KMS-11 (cell line): ENCODE data around the gene FLNB.

Experiments used
- H2AFZ ChIP-seq: fragments of 200-600 bp; sonication (generic); 2 replicates; pipeline ENCODE4 v1.6.1; 2016; ENCODE audit warnings: antibody characterized with exemption, mixed run types, low read depth
- H3K27ac ChIP-seq: fragments of 200-600 bp; sonication (generic); 2 replicates; pipeline ENCODE4 v1.6.1; 2016; ENCODE audit warnings: mild to moderate bottlenecking, mixed run types
- H3K27me3 ChIP-seq: fragments of 200-600 bp; sonication (generic); 2 replicates; pipeline ENCODE4 v1.6.1; 2017; ENCODE audit warnings: mild to moderate bottlenecking, low read depth, mixed run types, moderate library complexity; ENCODE audit not compliant: insufficient read depth
- H3K36me3 ChIP-seq: fragments of 200-600 bp; sonication (generic); 2 replicates; pipeline ENCODE4 v1.6.1; 2017; ENCODE audit warnings: mild to moderate bottlenecking, mixed run types; ENCODE audit not compliant: insufficient read depth
- H3K4me1 ChIP-seq: fragments of 200-600 bp; sonication (generic); 2 replicates; pipeline ENCODE4 v1.6.1; 2016; ENCODE audit warnings: mild to moderate bottlenecking, low read depth, mixed run types; ENCODE audit not compliant: poor library complexity, severe bottlenecking
- H3K4me2 ChIP-seq: fragments of 200-600 bp; sonication (generic); 2 replicates; pipeline ENCODE4 v1.7.0; 2016; ENCODE audit warnings: mild to moderate bottlenecking, mixed run types
- H3K4me3 ChIP-seq: fragments of 200-600 bp; sonication (generic); IDR thresholded peaks from 2 replicates; pipeline ENCODE4 v1.6.1; 2017; ENCODE audit warnings: low read depth, low read length, mixed read lengths; ENCODE audit not compliant: insufficient read depth
- H3K79me2 ChIP-seq: fragments of 200-600 bp; sonication (generic); 2 replicates; pipeline ENCODE4 v1.6.1; 2016; ENCODE audit warnings: low read depth, mixed run types; ENCODE audit not compliant: insufficient read depth
- H3K9ac ChIP-seq: fragments of 200-600 bp; sonication (generic); 2 replicates; pipeline ENCODE4 v1.6.1; 2016; ENCODE audit warnings: mild to moderate bottlenecking, mixed run types
- H4K20me1 ChIP-seq: fragments of 200-600 bp; sonication (generic); 2 replicates; pipeline ENCODE4 v1.6.1; 2016; ENCODE audit warnings: mild to moderate bottlenecking, mixed run types; ENCODE audit not compliant: insufficient read depth
- TF ChIP-seq, protein P1 (sequence below): fragments of 200-600 bp; sonication (generic); conservative IDR thresholded peaks from 2 replicates; pipeline ENCODE4 v1.6.1; 2017; ENCODE audit warnings: low read depth, mild to moderate bottlenecking, antibody characterized with exemption, low read length, moderate library complexity, mixed read lengths

FLNB gene

DNA sequence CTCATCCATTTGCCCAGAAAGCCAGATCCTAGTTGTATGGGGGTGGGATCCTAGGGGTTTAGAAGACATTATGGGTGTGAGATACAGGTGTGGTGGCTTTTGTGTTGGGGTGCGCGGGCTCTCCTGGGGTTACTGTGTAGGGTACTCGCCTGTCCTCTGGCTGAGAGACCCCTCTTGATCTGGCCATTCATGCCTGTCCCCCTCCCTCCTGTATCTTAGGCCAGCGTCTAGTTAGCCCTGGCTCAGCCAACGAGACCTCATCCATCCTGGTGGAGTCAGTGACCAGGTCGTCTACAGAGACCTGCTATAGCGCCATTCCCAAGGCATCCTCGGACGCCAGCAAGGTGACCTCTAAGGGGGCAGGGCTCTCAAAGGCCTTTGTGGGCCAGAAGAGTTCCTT is 161.1 kb downstream of the FLNB start:
- Histone ChIP-seq H3K4me3 (no peak overlapping the region), H3K27me3 (no peaks in the 10 kb centered on the region), H4K20me1 (no peaks in the 10 kb centered on the region), H2AFZ (no peak overlapping the region), H3K4me2 (no peak overlapping the region), H3K4me1 (no peaks in the 10 kb centered on the region), H3K36me3 (no peaks in the 10 kb centered on the region), H3K79me2 (no peaks in the 10 kb centered on the region), H3K9ac (no peak overlapping the region), H3K27ac (no peak overlapping the region)
- TF ChIP-seq, protein P1, sequence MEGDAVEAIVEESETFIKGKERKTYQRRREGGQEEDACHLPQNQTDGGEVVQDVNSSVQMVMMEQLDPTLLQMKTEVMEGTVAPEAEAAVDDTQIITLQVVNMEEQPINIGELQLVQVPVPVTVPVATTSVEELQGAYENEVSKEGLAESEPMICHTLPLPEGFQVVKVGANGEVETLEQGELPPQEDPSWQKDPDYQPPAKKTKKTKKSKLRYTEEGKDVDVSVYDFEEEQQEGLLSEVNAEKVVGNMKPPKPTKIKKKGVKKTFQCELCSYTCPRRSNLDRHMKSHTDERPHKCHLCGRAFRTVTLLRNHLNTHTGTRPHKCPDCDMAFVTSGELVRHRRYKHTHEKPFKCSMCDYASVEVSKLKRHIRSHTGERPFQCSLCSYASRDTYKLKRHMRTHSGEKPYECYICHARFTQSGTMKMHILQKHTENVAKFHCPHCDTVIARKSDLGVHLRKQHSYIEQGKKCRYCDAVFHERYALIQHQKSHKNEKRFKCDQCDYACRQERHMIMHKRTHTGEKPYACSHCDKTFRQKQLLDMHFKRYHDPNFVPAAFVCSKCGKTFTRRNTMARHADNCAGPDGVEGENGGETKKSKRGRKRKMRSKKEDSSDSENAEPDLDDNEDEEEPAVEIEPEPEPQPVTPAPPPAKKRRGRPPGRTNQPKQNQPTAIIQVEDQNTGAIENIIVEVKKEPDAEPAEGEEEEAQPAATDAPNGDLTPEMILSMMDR: no peak

DNA sequence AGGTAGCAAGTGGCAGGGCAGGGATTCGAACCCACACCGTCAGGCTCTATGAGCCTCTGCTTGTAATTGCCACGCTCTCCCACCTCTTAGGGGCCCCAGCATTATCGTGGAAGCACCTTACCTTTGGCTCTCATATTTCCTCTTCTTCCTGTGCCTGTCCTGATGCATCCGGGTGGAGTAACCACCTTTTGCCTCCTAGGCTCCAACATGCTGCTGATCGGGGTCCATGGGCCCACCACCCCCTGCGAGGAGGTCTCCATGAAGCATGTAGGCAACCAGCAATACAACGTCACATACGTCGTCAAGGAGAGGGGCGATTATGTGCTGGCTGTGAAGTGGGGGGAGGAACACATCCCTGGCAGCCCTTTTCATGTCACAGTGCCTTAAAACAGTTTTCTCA is 162.2 kb downstream of the FLNB start:
- no peaks in the 10 kb centered on the region for H3K27me3 ChIP-seq
- no peak overlapping the region for H3K27ac ChIP-seq
- TF ChIP-seq, protein P1: no peak
- no peak overlapping the region for H3K9ac ChIP-seq
- no peaks in the 10 kb centered on the region for H4K20me1 ChIP-seq
- no peaks in the 10 kb centered on the region for H3K36me3 ChIP-seq
- H2AFZ ChIP-seq: no peak overlapping the region
- H3K4me2 ChIP-seq: no peak overlapping the region
- no peaks in the 10 kb centered on the region for H3K4me1 ChIP-seq
- H3K4me3 ChIP-seq: no peak overlapping the region
- no peaks in the 10 kb centered on the region for H3K79me2 ChIP-seq

DNA sequence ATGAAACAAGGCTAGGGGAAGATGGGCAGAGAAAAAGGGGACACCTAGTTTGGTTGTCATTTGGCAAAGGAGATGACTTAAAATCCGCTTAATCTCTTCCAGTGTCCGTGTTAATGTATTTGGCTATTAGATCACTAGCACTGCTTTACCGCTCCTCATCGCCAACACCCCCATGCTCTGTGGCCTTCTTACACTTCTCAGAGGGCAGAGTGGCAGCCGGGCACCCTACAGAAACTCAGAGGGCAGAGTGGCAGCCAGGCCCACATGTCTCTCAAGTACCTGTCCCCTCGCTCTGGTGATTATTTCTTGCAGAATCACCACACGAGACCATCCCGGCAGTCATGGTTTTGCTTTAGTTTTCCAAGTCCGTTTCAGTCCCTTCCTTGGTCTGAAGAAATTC is 162.9 kb downstream of the FLNB start:
- Histone ChIP-seq H3K36me3 (no peaks in the 10 kb centered on the region), H3K79me2 (no peaks in the 10 kb centered on the region), H4K20me1 (no peaks in the 10 kb centered on the region), H2AFZ (no peak overlapping the region), H3K4me3 (no peak overlapping the region), H3K4me1 (no peaks in the 10 kb centered on the region), H3K4me2 (no peak overlapping the region), H3K27me3 (no peaks in the 10 kb centered on the region), H3K27ac (no peak overlapping the region), H3K9ac (no peak overlapping the region)
- TF ChIP-seq, protein P1: no peak

DNA sequence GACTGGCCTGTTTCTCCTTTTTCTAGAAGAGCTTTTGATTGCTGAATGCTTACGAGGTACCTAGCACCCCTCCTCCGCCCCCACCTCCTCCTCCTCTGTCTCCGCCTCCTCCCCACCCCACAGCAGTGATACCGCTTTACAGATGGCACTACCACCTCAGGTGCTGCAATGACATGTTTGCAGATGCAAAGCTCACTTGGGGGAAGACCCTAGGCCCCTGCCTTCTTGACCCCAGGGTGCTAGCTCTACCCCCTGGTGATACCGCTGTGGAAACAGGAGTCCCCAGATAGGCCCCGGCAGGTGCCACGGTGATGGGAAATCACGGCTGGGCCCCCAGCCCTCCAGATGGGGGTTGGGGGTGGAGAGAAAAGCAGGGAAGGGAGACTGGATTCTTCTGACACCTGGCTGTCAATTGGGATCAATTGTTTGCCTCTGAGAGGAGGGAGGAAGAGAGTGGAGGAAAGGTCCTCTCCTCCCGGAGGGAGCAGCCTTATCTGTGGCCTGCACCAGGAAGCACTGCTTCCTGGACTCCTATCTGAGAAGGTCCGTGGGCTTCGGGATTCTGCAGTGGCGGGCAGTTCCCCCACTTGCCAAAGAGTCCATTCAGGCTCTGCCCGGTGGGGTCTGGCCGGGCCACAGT is 164.9 kb downstream of the FLNB start:
- H3K27me3 ChIP-seq: no peaks in the 10 kb centered on the region
- no peaks in the 10 kb centered on the region for H3K4me1 ChIP-seq
- H3K4me2 ChIP-seq: no peak overlapping the region
- H3K27ac ChIP-seq: no peak overlapping the region
- TF ChIP-seq, protein P1: no peak
- H3K4me3 ChIP-seq: no peak overlapping the region
- no peaks in the 10 kb centered on the region for H4K20me1 ChIP-seq
- no peak overlapping the region for H3K9ac ChIP-seq
- H2AFZ ChIP-seq: no peak overlapping the region
- no peaks in the 10 kb centered on the region for H3K36me3 ChIP-seq
- H3K79me2 ChIP-seq: no peaks in the 10 kb centered on the region
